HepG2 (cell line): ENCODE results near the gene HSPB2. TPM values are rescaled to one million over a fixed set of nuclear protein-coding genes. Genes with fewer than 3 reads are reported as not detected.

ENCODE experiments used
- BRCA1 ChIP-seq: sonication (generic); formaldehyde crosslinking; IDR thresholded peaks from 2 replicates; pipeline ENCODE4 v1.4.0; 2020; ENCODE audit warnings: missing genetic modification reagents
- BRF2 ChIP-seq: sonication (generic); formaldehyde crosslinking; IDR thresholded peaks from 2 replicates; pipeline ENCODE4 v1.8.1; 2022; ENCODE audit warnings: mild to moderate bottlenecking, missing genetic modification reagents
- DMAP1 ChIP-seq: IDR thresholded peaks from 2 replicates; pipeline ENCODE4 v1.6.1; 2016
- DR1 ChIP-seq: sonication (generic); formaldehyde crosslinking; IDR thresholded peaks from 2 replicates; pipeline ENCODE4 v1.8.0; 2021; ENCODE audit warnings: mild to moderate bottlenecking, missing genetic modification reagents, inconsistent platforms
- GATAD2A ChIP-seq: IDR thresholded peaks from 2 replicates; pipeline ENCODE4 v1.6.1; 2016
- HNRNPL ChIP-seq: fragments of 200-400 bp; formaldehyde crosslinking; IDR thresholded peaks from 2 replicates; pipeline ENCODE4 v1.6.1; 2017; ENCODE audit warnings: mild to moderate bottlenecking, low read depth, low read length
- MAFG ChIP-seq: sonication (generic); formaldehyde crosslinking; IDR thresholded peaks from 2 replicates; pipeline ENCODE4 v1.5.1; 2020; ENCODE audit warnings: mild to moderate bottlenecking, missing genetic modification reagents
- NFIC ChIP-seq: IDR thresholded peaks from 2 replicates; pipeline ENCODE4 v1.6.1; 2012; ENCODE audit warnings: mild to moderate bottlenecking, low read length, inconsistent platforms
- PHF20 ChIP-seq: sonication (generic); formaldehyde crosslinking; IDR thresholded peaks from 2 replicates; pipeline ENCODE4 v1.5.0; 2020; ENCODE audit warnings: mild to moderate bottlenecking, missing genetic modification reagents
- POGK ChIP-seq: sonication (generic); formaldehyde crosslinking; conservative IDR thresholded peaks from 2 replicates; pipeline ENCODE4 v1.8.0; 2022; ENCODE audit warnings: mild to moderate bottlenecking, moderate library complexity, missing genetic modification reagents
- POLR2A ChIP-seq, 2 experiments: IDR thresholded peaks; 2 replicates each; pipeline ENCODE4 v1.6.1; 2011; ENCODE audit warnings: low read depth in 2 of 2, low read length in 2 of 2, mild to moderate bottlenecking in 1 of 2, moderate library complexity in 1 of 2; ENCODE audit not compliant: insufficient read depth in 1 of 2
- SMAD3 ChIP-seq: sonication (generic); formaldehyde crosslinking; IDR thresholded peaks from 2 replicates; pipeline ENCODE4 v1.4.0; 2020; ENCODE audit warnings: missing genetic modification reagents
- SMAD9 ChIP-seq: sonication (generic); formaldehyde crosslinking; IDR thresholded peaks from 2 replicates; pipeline ENCODE4 v1.5.1; 2020; ENCODE audit warnings: mild to moderate bottlenecking, missing genetic modification reagents
- SMARCE1 ChIP-seq: fragments of 450-650 bp; IDR thresholded peaks from 2 replicates; pipeline ENCODE4 v1.6.1; 2017; ENCODE audit warnings: borderline replicate concordance
- TAF1 ChIP-seq: sonication (generic); formaldehyde crosslinking; IDR thresholded peaks from 2 replicates; pipeline ENCODE4 v1.4.0; 2020; ENCODE audit warnings: missing genetic modification reagents
- TGIF2 ChIP-seq: IDR thresholded peaks from 2 replicates; pipeline ENCODE4 v1.6.1; 2016; ENCODE audit warnings: control low read depth, missing compliant biosample characterization
- XBP1 ChIP-seq: sonication (generic); formaldehyde crosslinking; IDR thresholded peaks from 2 replicates; pipeline ENCODE4 v1.5.0; 2020; ENCODE audit warnings: missing genetic modification reagents
- ZBTB38 ChIP-seq: sonication (generic); formaldehyde crosslinking; IDR thresholded peaks from 2 replicates; pipeline ENCODE4 v1.5.1; 2020; ENCODE audit warnings: mild to moderate bottlenecking, missing genetic modification reagents
- ZBTB43 ChIP-seq: sonication (generic); formaldehyde crosslinking; conservative IDR thresholded peaks from 2 replicates; pipeline ENCODE4 v1.4.0; 2020; ENCODE audit warnings: missing genetic modification reagents
- ZBTB7A ChIP-seq: sonication (generic); formaldehyde crosslinking; IDR thresholded peaks from 2 replicates; pipeline ENCODE4 v1.8.0; 2022; ENCODE audit warnings: mild to moderate bottlenecking, missing genetic modification reagents
- ZFX ChIP-seq: sonication (generic); formaldehyde crosslinking; IDR thresholded peaks from 2 replicates; pipeline ENCODE4 v1.4.0; 2020; ENCODE audit warnings: mild to moderate bottlenecking, low read depth, missing genetic modification reagents, moderate library complexity
- ZKSCAN1 ChIP-seq: fragments of 150-350 bp; IDR thresholded peaks from 2 replicates; pipeline ENCODE4 v1.6.1; 2014; ENCODE audit warnings: low read length
- ZNF205 ChIP-seq: IDR thresholded peaks from 2 replicates; pipeline ENCODE4 v1.6.1; 2018; ENCODE audit warnings: missing biosample characterization, missing genetic modification reagents
- ZNF414 ChIP-seq: sonication (generic); formaldehyde crosslinking; IDR thresholded peaks from 2 replicates; pipeline ENCODE4 v1.5.0; 2020; ENCODE audit warnings: missing genetic modification reagents
- ZNF629 ChIP-seq: sonication (generic); formaldehyde crosslinking; conservative IDR thresholded peaks from 2 replicates; pipeline ENCODE4 v1.5.0; 2020; ENCODE audit warnings: missing genetic modification reagents
- ZNF678 ChIP-seq: sonication (generic); formaldehyde crosslinking; IDR thresholded peaks from 2 replicates; pipeline ENCODE4 v1.4.0; 2020; ENCODE audit warnings: mild to moderate bottlenecking, missing genetic modification reagents
- ZNF709 ChIP-seq: sonication (generic); formaldehyde crosslinking; IDR thresholded peaks from 2 replicates; pipeline ENCODE4 v1.5.0; 2020; ENCODE audit warnings: mild to moderate bottlenecking, missing genetic modification reagents
- polyA plus RNA-seq, 8 experiments: library from polyadenylated mRNA; depleted of rRNA in 3 of 8; stranded (reverse) in 7 of 8; unstranded in 1 of 8; fragments of >200 nt; fragmentation: Illumina TruSeq in 4 of 8; extraction: Trizol in 4 of 8; gene quantifications; 2 replicates each; pipeline versions ENCODE4 v1.2.1 to v1.2.3, GENCODE V29; 2011 to 2016; ENCODE audit warnings: low read depth in 4 of 8, missing spikeins in 1 of 8, mixed read lengths in 1 of 8; ENCODE audit not compliant: insufficient read depth in 1 of 8
- total RNA-seq, 5 experiments: library from RNA; depleted of rRNA; stranded (reverse); fragments of >200 nt; fragmentation: Illumina TruSeq; extraction: Trizol; gene quantifications; 2 replicates each; pipeline ENCODE4 v1.2.3, GENCODE V29; 2016; ENCODE audit warnings: low read depth in 1 of 5

Gene HSPB2
- total and polyA plus RNA-seq, 2 of the 13 experiments (the other 11 are each of a cell fraction or from before 2014, with no cell fraction given): 0.04 TPM; not detected in 1

GRCh38 chr11:111918390-111919256, 6.1 kb downstream of the HSPB2 start, which contains the start of gene C11orf52 (continued):
- TF ChIP-seq GATAD2A (peak; percentile 70), MAFG (CRISPR knock-in tag) (no peak), ZBTB7A (no peak), ZKSCAN1 (no peak), ZBTB38 (CRISPR knock-in tag) (peak; percentile 92), SMAD3 (0 out of 2 replicates have a peak, but pooled peaks have one; percentile 33), SMAD9 (CRISPR knock-in tag) (no peak), ZNF205 (CRISPR knock-in tag) (0 out of 2 replicates have a peak, but pooled peaks have one; percentile 17), BRCA1 (no peak; the same call in 1 of the 2 replicates), NFIC (0 out of 2 replicates have a peak, but pooled peaks have one; percentile 22), BRF2 (CRISPR knock-in tag) (no peak), ZNF678 (CRISPR knock-in tag) (peak; percentile 25; the same call in 1 of the 2 replicates), POGK (CRISPR knock-in tag) (no peak), SMARCE1 (no peak), TGIF2 (no peak), DMAP1 (CRISPR knock-in tag) (0 out of 2 replicates have a peak, but pooled peaks have one; percentile 50), ZBTB43 (CRISPR knock-in tag) (peak; percentile 80), POLR2A (IDR thresholded peaks at IDR 0.05; ENCODE audit: insufficient read depth in 1 of 2, low read depth in 2 of 2, low read length in 2 of 2) (peak; percentile 46 to 54; a peak in 2 of 4 replicates), ZFX (CRISPR knock-in tag) (peak; percentile 40; the same call in 1 of the 2 replicates), ZNF414 (CRISPR knock-in tag) (0 out of 2 replicates have a peak, but pooled peaks have one; percentile 64), TAF1 (CRISPR knock-in tag) (peak; percentile 59; the same call in 1 of the 2 replicates), DR1 (CRISPR knock-in tag) (no peak), PHF20 (CRISPR knock-in tag) (peak; percentile 73), XBP1 (no peak), ZNF629 (CRISPR knock-in tag) (no peak), HNRNPL (no peak), ZNF709 (CRISPR knock-in tag) (no peak)
